HG03354 (cell line): ENCODE measurements around the gene STX19.
"Not testable (repeated sequence)": the region's sequence is repeated elsewhere in the genome, so short reads cannot be mapped to it uniquely, and the experiment has no call there.

Experiments used
- ATAC-seq: cut with Tn5 transposase; IDR thresholded peaks from one replicate; pipeline ENCODE4 v1.9.1; 2021; ENCODE audit warnings: mild to moderate bottlenecking; ENCODE audit not compliant: unreplicated experiment, poor library complexity, severe bottlenecking

STX19 gene, protein sequence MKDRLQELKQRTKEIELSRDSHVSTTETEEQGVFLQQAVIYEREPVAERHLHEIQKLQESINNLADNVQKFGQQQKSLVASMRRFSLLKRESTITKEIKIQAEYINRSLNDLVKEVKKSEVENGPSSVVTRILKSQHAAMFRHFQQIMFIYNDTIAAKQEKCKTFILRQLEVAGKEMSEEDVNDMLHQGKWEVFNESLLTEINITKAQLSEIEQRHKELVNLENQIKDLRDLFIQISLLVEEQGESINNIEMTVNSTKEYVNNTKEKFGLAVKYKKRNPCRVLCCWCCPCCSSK

DNA sequence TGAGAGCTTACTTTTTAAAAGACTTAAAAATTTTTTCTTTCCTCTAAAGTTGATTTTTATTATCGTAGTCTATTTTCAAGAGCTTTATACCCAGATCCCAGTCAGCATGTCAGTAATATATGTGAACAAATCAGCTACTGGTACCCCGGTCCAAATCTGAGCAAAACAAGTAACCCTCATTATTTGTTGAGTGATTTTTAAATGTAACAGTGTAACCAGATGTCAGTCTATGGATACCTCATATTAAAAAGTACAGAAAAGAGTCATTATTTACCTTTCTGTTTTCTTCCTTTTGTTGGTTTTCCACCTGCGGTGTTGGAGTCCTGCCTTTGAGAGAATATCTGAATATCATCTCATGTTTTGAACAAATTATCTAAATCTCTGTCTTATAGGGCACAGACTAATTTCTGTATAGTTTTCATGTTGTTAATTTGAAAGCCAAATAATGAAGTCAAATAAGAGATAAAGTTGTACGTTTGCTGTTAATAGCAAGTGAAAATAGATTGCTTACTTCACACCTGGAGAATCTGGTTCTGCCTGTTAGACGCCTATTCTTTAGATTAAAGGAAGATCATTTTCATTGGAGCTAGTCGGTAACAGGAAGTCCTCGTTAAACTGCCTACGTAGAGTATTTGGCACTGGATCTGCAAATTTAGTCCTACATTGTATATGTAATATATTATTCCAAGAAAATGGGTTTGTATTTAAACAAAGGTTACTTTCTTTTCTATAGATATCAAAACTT, at the start of gene STX19:
STX19 (minus strand) TSS at position 505 of the 745 bp plus-strand sequence. CDS start 13,328 bp downstream, outside the sequence.
- no peak for ATAC-seq

DNA sequence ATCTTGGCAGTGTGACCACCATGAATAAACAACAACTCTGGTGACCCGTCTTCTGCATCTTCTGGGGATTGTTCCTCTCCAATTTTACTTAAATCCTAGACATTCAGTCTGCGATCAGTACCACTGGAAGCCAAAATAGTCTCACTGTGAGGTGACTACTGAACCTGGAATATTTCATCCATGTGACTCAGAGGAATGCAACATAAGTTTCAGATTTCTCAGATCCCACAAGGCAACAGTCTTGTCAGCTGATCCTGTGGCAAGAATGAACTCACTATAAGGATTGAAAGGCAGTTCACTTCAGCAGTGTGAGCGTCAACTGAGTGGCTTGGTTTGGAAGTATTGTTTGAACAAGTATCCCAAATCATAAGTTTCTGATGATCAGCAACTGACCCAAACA, 47.7 kb upstream of the STX19 start:
- ATAC-seq = no peak

DNA sequence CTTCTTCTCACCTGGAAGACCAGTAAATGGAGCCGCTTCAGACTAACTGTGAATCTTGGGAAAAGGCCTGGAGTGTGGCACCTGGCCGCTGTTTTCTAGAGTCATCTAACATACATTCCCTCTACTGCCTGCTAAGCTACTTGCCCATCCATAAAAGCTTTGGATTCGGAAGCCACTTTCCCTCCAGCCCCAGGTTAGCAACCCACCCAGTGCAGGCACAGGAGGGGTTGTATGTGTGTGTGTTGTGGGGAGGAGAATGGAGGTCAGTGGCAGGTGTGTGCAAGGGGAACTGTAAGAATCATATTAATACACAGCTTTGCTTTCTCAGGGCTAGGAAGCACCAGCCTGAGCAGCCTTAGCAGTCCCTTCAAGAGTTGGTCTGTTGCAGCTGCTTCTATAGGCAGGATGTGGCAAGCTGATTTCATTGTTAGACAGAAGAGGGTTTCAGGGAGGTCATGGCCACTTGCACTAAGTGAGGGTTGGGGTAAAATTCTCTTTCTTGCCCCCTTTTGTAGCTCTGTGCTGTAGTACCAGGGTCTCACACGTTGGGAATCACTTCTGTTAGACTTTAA, 43.4 kb upstream of the STX19 start:
- peak; percentile 79 for ATAC-seq

DNA sequence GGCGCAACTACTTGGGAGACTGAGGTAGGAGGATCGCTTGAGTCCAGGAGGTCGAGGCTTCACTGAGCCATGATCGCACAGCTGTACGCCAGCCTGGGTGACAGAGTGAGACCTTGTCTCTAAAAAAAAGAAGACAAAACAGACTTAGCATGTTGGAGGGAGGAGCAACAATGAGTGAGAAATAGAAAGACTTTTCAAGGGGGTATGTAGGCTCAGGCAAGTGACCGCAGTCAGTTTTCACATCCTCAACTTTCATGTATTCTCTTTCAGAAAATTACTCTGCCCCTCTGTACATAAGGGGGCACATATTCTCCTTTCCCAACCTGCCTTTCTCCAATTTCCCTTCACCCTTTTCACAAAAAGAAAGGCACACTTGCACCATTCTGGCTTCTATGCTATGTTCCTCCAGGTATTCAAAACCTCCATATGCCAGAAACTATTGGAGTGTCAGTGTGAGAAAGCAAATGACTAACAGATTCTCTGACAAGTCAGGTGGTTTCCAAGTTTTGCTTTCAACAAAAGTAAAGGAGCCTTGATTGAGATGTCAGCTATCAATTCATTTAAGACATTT, 42.0 kb upstream of the STX19 start:
- peak; percentile 53 for ATAC-seq

DNA sequence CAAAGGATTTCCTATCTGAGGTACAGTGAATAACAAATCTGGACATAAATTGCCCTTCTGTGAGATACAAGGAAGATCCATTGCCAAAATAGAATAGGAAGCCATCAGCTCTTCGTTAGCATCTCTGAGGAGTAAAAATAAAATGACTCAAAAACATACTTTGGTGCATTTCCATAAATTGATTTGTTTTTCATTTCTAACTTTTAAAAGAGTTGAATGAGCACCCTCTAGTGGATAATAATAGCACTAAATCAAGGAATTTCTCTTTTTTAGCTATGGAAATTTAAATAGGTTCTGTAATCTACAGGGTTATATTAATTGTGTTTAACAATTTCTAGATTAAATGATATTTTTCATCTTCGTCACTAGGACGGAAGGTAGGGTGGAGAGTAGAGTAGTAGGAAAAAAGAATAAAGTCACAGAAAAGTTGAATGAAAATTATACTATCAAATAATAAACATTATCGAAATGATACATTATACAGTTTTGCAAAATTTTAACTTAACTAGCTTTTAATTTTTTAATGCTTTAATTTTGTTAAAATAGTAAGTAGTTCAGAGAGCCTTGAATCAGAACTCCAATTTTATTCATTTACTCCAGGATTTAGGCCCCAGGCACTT, 40.9 kb upstream of the STX19 start:
- ATAC-seq = no peak

DNA sequence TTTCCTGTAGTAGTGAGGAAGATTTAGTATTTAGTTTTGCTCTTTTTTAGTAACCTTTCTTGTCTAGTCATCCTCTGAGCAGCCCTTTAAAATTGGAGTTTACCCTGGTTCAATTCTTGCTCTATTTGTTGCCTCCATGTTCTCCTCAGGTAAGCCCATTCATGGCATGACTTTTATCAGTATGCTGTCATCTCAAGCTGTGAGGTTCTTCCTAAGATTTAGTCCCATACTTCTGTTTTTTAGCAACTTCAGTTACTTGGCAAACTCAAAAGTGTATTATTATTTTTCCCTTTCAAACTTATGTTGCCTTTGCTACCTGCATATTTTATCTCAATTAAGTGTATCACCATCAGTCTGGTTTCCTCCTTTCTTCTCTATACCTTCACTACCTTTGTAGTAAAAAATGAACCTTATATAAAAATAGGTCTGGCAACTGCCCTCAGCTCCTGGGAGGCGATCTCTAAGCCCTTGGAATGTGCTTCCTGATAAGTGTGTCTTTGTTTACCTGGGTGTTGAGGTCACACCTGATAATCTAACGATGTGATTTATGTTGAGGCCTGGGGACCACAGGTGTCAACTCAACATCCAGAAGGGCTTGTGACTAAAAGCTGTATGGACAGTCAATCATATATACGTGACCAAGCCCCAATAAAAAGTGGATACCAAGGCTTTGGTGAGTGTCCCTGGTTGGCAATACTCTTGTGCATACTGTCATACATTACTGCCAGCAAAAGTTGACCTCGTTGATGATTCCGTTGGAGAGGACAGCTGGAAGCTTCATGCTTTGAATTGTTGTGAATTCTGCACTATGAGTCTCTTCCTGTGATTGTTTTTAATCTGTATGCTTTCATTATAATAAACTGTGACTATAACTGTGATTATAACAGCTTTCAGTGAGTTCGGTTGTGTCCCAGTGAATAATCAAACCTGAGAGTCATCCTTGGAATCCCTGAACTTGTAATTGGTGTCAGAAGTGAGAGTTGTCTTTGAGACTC, 38.4 kb upstream of the STX19 start:
- ATAC-seq = no peak

DNA sequence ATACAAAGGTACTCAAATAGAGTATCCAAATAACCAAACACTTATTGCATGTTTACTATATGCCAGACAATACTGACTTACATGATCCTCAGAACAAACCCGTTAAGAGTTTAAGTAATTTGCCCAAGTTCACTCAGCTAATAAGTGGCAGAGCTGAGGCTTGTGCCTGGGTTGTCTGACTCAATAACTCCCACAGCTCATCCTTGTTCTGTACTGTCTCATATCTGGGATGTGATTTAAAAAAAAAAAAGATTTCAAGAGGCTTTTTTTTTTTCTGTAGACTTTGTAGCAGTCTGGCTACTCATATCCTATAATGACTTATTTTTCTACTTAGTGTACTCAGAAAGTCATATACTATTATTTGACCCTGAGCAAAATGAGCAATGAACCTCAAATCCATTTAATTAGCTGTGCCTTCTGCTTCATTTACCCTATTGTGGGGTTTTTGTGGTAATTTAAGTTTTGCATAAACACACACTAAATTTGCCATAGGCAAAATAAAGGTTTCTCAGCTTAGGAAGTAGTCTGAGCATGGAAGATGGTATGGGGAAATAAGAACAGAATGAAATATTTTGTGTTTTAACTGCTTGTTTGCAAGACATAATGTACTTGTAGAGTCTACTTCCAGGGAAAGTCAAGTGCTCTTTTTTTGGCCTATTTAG, 37.6 kb upstream of the STX19 start:
- ATAC-seq = no peak

DNA sequence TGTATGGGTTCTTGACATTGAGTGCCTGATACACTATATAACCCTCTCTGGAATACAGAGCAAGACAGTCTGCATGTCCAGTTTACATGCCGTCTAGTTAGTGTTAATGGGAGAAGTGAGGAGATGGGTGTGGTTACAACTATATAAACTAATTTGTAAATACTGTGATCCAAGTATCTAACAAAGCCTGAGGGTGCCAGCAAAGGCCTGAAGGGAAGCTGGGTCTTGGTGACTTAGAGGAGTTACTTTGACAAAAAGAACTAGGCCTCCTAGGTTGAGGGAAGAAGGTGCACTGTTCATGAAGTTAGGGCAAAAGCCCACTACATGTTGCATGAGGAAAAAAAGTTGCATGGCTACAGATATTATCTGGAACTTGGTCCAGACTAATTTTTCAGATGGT, 36.7 kb upstream of the STX19 start:
- no peak for ATAC-seq

DNA sequence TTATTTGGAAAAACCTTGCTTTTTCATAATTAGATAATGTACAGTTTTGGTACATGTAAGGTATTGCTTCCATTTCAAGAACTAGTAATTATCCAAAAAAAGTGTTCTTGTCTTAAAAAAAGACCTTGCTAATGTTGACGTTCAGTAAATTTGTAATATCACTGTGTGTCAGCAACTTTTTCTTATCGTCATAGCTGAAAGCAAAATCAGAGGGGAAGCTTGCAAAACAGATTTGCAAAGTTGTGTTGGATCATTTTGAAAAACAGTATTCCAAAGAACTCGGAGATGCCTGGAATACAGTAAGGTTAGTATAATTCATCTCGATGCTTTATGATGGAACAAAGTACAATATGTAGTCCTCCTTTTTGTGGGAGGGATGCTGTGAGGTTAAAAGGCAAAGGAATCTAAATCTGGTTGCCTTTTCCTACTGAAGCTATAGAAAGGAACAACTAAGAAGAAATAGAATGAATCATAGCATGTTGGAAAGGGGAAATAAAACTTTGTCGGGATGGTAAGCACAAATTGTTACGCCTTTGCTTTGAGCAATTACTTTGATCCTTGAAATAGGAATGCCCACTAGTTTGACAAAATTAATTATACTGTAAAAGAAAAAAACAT, 36.0 kb upstream of the STX19 start:
- no peak for ATAC-seq

DNA sequence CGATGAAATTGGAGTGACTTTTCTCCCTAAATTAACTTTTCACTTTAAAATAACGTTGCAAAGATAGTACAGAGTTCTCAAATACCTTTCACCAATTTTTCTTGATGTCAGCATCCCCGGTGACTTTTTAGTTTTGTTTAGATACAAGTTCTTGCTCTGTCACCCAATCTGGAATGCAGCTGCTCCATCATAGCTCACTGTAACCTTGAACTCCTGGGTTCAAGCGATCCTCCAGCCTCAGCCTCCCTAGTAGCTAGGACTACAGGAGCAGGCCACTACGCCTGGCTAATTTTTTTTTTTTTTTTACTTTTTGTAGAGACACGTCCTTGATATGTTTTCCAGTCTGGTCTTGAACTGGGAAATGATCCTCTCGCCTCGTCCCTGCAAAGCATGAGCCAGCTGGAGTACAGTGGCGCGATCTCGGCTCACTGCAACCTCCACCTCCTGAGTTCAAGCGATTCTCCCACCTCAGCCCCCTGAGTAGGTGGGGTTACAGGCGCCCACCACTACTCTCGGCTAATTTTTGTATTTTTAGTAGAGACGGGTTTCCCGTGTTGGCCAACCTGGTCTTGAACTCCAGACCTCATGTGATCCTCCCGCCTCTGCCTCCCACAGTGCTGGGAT, 35.2 kb upstream of the STX19 start:
- ATAC-seq = no peak

DNA sequence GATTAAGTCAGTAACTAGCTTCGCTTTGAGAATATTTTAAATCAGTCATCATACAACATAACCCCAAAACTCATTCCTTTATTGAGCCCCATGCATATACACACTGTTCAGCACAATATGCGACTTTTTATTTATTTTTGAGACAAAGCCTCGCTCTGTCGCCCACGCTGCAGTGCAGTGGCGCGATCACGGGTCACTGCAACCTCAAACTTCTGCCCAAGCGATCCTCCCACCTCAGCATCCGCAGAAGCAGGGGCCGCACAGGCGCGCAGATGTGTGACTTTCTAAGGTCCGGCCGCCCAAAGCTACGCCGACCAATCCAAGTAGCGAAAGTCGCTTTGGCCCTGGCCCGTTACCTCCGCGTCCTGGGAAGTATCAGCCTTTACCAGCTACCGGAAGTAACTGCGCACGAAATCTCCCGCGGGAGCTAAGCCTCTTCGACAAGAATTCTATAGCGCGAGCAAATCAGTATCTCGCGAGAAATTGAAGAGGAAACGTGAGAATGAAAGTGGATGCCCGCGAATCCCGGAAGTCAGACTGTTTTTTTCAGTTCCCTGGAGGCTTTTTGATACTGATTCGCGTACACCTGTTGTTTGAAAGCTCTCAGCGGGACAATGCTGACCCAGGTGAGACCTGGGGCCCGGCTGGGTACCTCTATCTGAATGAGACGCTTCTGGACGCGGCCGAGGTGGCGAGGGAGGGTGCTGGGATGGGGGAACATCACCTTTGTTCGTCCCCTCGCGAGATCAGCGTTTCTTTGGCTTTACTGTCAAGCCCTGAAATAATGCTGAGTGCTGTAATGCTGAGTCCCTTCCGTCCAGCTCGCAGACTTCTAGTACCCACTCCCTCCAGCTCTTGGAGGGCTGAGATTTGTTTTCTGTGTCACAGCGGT, 34.4 kb upstream of the STX19 start, which contains the start of the genes DHFR2 and NSUN3:
DHFR2 (minus strand) TSS at position 404 of the 892 bp plus-strand sequence. CDS start 1,405 bp downstream, outside the sequence.
NSUN3 (plus strand) TSS at position 549 of the 892 bp plus-strand sequence; CDS start at position 615, 66 bp downstream.
- peak; percentile 92 for ATAC-seq

DNA sequence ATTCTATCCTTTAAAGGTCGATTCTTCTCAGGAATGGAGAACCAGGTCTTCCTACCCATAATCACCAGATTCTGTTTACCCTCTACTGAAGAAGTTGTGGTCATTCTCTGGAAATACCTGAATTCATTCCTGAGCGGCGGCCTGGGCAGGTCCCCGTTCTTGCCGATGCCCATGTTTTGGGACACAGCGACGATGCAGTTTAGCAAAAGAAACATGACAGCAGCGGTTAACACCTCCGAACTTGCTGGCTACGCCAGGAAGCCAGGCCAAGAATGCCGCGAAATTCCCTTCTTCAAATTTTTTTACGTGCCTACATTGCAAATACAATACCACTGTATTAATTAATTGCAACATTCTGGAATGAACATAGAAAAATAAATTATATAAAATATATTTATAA, 32.9 kb upstream of the STX19 start:
- no peak for ATAC-seq

DNA sequence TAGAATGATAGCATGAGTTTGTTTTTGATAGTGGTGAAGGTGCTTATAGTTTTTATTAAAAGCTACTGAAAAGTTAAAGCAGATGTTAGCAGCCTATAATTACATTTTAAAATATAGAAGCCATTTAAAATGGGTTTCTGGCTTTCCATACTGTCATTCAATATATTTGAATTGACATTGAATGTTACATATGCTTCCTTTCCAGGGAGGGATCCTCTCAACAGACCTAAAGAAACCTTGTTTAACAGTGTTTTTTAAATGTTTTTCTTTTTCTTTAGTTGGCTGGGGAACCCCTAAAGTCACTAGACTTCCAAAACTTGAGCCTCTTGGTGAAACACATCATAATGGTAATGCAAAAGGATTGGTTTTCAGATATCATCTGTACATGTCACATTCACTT, 22.1 kb upstream of the STX19 start:
- no peak for ATAC-seq

DNA sequence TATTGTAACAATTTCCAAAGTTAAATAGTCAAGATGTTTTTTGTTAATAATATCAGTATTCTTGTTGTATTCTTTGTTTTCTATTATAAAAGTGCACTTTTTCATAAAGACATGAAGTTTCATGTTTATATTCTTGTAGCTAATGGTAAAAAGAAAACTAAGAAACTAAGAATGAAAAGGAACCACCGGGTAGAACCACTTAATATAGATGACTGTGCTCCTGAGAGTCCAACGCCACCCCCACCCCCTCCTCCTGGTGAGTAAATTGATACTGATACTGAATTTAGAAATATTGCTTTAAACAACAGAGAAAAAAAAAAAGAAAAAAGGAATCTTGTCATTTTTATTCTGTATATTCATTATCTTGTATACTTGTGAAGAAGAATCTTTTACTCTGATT, 20.9 kb upstream of the STX19 start:
- ATAC-seq = no peak

DNA sequence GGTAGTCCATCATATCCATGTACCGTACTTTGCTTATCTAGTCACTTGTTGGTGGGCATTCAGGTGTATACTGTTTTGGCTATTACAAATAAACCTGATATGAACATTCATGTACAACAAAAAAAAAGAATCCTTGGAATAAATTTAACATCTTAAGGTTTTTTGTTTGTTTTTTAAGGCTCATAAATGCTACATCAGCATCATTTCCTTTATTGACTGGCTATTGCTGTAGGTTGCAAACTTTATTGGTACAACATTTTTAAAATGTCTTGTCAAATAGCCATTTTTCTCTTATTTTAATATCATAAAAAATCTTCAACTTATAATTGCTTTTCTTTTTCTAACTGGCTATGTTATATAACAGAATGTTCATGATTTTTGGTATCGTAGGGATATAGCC, 18.1 kb upstream of the STX19 start:
- ATAC-seq = no peak

DNA sequence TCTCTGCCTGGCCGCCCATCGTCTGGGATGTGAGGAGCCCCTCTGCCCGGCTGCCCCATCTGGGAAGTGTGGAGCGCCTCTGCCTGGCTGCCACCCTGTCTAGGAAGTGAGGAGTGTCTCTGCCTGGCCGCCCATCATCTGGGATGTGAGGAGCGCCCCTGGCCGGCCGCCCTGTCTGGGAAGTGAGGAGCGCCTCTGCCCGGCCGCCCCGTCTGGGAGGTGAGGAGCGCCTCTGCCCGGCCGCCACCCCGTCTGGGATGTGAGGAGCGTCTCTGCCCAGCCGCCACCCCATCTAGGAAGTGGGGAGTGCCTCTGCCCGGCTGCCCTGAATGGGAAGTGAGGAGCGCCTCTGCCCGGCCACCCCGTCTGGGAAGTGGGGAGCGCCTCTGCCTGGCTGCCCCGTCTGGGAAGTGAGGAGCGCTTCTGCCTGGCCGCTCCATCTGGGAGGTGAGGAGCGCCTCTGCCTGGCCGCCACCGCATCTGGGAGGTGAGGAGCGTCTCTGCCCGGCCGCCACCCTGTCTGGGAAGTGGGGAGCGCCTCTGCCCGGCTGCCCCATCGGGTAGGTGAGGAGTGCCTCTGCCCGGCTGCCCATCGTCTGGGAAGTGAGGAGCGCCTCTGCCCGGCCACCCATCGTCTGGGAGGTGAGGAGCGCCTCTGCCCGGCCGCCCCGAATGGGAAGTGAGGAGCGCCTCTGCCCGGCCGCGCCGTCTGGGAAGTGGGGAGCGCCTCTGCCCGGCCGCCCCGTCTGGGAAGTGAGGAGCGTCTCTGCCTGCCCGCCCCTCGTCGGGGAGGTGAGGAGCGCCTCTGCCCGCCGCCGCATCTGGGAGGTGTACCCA, 15.9 kb upstream of the STX19 start:
- not testable (repeated sequence) for ATAC-seq
